HG03060 (cell line): Measurements from ENCODE around the gene CLK3.

Source experiments
- ATAC-seq: cut with Tn5 transposase; IDR thresholded peaks from one replicate; pipeline ENCODE4 v1.9.1; 2021; ENCODE audit warnings: low read depth, moderate number of reproducible peaks; ENCODE audit not compliant: unreplicated experiment

The CLK3 gene

GRCh38 chr15:74669627-74670026, 54.0 kb downstream of the CLK3 start:
- ATAC-seq: no peak

GRCh38 chr15:74674161-74674560, 58.5 kb downstream of the CLK3 start:
- ATAC-seq: no peak

- no peak for ATAC-seq
Measured at GRCh38 chr15:74676801-74677200, 61.2 kb downstream of the CLK3 start.
